HG03565 (cell line): Measurements from ENCODE around the gene CSTF2T.
A peak's percentile ranks its signal among the peaks of the same experiment; 100 is the strongest.

Experiments used
- ATAC-seq: cut with Tn5 transposase; IDR thresholded peaks from one replicate; pipeline ENCODE4 v1.9.1; 2021; ENCODE audit warnings: mild to moderate bottlenecking, moderate library complexity; ENCODE audit not compliant: unreplicated experiment

CSTF2T gene, protein sequence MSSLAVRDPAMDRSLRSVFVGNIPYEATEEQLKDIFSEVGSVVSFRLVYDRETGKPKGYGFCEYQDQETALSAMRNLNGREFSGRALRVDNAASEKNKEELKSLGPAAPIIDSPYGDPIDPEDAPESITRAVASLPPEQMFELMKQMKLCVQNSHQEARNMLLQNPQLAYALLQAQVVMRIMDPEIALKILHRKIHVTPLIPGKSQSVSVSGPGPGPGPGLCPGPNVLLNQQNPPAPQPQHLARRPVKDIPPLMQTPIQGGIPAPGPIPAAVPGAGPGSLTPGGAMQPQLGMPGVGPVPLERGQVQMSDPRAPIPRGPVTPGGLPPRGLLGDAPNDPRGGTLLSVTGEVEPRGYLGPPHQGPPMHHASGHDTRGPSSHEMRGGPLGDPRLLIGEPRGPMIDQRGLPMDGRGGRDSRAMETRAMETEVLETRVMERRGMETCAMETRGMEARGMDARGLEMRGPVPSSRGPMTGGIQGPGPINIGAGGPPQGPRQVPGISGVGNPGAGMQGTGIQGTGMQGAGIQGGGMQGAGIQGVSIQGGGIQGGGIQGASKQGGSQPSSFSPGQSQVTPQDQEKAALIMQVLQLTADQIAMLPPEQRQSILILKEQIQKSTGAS

DNA sequence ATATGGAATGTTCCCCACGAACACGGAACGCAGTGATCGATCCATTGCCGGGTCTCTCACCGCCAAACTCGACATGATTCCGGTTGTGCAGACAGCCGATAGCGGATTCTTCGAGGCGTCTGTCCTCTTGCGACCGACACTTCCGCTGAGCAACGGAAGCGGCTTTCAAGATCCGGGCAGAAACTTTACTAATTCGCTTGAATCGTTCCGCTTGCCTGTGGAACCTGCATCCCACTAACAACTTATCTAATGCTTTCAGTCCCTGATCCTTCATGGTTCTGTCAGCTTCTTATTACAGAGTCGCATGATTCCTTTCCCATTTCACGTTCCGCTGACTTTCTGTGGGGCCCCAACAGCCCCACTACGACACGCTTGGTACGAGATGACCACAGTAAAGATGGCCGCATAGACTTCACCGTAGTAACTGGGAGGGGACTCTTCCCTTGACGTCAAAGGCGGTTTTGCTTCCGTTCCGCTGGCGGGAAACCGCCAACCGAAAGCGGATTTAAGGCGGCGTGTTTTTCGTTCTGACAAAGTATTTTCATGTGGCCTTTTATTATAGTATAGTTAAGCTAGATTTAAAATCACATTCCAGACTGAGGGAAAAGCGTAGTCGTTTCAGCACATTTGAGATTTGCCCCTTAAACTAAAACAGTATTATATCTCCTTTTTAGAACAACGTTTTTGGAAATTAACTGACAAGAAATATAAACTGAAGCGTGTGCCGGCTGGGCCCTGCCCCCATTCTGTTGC is at the start of gene CSTF2T:
Gene CSTF2T, minus strand, starts transcription at position 121 of the 753 bp plus-strand sequence. Its CDS starts 46 bp downstream, at position 75.
- ATAC-seq: peak; percentile 95

DNA sequence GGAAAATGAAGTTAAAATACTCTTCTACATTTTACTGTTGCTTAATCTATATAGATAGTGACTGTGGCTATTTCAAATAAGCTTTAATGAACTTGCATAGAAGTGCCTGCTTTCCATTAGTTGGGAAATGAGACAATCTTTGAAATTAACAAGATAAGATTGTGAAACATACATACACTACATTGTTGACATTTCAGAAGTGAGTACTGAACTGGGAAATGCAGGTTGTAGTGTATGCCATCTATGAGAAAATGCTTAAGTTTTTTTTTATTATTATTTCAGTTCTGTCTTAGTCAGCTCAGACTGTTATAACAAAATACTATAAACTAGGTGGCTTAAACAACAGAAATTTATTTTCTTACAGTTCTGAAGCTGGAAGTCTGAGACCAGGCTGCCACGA is 49.6 kb upstream of the CSTF2T start:
- ATAC-seq: no peak

DNA sequence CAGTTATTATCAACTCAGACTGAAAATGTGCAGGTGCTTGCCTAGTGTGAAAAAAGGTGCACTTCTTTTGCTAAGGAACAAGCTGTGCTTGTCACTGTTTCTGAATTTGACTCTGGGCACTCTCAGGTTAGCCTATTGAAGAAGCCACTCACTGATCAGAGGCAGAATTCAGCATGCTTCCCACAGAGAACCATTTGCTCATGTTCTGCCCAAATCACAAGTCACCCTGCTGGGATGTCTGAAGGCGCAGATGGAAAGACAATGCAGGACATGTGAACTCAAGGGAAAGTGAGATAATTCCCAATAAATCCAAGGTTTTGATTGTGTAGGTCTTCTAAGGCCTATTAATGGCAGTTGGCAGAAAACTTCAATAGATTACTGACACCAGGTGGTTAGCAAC is 47.8 kb upstream of the CSTF2T start:
- ATAC-seq: no peak

DNA sequence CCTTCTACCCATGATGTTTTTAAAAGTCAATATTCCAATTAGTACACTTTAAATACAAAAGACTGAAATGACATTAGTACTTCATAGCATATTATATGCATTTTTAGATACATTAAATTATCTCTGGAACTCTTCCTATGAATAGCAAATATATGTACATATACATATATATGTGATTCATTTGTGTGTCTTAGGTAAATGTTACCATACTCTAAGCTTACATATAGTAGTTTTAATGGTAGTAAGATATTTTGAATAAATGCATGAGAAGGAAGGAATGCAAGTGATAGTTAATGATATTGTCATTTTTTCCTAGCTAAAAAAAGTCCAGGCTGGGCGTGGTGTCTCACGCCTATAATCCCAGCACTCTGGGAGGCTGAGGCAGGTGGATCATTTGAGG is 46.0 kb upstream of the CSTF2T start:
- no peak for ATAC-seq

DNA sequence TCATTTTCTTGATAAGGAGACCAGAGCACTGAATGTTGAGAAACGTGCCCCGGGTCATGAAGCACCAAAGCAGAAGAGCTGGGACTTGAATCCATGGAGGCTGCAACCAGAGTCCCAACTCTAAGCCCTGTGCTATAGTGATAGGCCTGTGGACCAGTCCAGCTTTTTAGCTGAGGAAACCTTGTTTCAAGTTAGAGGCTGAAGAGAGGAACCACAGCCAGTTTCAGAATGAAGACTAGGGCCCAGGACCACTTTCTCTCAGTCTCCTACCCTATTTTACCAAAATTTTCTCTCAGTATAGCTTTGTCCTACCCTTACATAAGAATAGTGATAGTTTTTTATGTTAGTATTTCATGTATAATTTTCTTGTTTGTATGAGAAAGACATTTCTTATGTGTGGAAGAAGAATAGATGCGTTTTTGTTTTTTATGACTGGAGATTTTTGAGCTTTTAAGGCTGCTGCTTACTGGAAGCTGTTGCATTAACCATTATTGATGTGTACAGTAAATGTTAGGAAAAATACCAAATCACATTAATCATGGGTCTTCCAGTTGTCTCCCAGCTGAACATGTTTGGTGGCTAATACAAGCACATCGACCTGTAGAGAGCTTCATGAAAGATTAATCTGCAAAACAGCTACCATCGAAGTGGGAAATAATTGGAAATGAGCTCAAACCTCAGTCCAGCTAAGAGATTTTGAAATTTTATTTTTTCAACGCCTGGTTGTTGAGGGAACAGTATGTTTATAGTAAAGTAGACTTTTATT is 45.0 kb upstream of the CSTF2T start:
- ATAC-seq: no peak

DNA sequence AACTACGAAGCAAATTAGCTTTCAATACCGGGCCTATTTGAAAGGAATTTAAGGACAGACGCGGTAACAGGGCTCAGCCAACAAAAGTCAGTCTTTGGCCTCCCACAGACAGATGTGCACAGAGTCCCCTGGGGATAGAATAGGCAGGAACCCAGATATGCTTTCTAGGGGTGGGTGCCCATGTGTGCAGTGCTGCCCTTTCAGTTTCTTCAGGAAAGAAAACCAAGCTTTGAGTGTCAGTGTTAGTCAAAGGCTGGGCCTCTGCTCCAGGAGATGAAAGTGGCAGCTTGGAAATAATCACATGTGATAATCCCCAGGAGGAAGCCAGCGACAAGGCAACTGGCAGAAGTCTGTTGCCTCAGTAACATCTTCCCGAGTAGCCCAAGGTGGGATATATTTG is 43.8 kb upstream of the CSTF2T start:
- ATAC-seq: peak; percentile 74

DNA sequence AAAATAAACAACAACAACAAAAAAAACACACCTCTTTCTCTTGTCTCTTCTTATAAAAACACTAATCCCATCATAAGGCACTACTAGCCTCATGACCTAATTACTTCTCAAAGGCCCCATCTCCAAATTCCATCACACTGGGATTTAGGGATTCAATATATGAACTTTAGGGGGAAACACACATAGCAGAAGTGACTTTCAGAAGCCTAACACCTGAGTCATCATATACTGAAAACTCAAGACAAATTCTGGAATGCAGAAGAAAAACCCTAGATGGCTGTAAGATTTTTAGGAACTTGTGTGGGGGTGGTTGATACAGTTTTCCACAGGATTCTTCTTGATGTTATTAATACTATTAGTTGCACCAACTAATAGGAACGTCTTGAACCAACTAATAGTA is 33.7 kb upstream of the CSTF2T start:
- ATAC-seq: no peak

DNA sequence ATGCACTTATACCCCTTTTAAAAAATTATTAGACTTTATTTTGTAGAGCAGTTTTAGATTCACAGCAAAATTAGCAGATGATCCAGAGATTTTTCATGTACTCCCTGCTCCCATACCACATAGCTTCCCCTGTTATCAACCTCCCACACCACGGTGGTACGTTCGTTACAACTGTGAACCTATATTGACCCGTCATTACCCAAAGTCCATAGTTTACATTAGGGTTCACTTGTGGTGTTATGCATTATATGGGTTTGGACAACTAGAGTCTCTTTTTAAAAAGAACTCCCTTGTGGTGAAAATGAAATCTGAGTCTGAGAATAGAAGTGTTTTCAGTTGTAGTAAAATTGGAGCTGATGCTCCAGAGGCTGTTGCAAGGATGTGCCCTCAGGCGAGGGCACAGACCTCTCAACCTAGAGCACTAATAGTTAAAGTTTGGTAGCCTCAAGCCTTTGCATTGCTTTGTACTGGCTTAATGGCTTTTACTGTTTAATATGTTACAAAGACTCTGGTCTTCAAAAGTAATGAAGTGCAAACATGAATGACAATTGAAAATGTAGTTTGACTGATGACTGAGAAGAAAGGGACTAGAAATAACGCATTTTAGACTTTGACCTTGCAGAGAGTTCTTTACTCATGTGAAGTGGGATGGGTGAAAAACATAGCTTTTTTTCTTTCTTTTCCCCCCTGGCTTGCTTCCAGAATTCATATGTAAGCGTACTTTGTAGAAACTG is 30.6 kb upstream of the CSTF2T start:
- ATAC-seq: no peak

DNA sequence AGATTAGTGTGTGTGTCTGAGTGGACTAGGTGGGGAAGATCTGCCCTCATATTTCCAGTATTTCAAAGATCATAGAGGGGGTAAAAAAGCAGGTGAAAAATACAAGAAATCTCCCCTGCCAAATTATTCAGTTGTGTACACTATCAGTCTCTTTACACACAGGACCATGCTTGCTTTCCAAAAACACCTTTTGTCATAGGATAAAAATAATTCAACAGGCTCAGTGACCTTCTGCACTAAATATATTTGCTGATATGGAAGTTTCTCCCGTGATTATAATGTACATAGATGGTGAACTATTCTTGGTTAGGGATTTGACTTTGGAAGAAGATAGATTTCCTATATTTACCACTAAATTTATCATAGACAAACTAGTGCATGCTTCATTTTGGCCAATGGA is 24.6 kb upstream of the CSTF2T start:
- ATAC-seq: no peak

DNA sequence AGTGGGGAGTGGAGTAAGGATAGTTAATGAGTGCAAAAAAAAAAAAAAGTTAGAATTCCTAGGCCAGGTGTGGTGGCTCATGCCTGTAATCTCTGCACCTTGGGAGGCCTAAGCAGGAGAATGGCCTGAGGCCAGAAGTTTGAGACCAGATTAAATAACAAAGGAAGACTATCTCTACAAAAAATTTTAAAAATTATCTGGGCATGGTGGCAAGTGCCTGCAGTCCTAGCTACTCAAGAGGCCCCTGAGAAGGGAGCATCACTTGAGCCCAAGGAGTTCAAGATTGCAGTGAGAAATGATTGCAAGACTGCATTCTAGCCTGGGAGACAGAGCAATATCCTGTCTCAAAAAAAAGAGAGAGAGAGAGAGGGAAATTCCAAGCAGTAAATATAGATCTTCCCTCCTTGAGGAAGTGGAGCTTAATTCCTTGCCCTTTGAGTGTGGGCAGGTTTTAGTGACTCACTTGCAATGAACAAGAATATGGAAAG is 19.5 kb upstream of the CSTF2T start:
- no peak for ATAC-seq

DNA sequence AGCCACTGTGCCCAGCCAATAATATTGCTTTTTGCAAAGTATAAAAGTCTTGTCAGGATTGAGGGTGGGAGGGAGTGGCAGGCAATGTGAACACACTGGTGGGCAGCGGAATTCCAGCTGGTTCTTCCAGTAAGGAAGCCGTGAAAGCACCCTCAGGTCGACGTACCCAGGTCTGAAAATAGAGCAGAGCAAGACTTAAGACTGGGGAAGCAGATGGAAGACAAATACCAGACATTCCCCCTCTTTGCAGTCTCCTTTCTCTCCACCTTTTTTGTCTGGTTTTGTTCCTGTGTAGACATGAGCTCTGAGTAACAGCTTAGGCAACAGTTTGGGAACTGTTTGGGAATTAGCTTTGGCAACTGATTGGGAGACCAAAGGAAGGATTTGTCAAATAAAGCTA is 17.6 kb upstream of the CSTF2T start:
- no peak for ATAC-seq

DNA sequence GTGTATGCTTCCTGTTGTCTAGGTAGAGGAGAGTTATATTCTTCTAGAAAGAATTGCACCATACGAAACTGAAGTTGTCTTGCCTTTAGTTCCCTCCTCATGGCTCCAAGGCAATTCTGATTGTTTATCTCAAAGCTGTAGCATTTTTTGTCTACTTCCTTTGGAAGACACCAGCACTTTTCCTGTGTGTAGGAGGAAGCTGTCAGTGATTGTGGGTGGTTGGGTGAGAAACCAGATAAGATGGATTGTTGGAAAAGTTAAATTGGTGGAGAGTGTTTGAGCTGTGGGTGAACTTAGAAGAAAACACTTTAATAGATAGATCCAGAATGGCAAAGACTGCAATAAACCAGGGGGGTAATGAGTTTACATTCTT is 12.1 kb upstream of the CSTF2T start:
- no peak for ATAC-seq

DNA sequence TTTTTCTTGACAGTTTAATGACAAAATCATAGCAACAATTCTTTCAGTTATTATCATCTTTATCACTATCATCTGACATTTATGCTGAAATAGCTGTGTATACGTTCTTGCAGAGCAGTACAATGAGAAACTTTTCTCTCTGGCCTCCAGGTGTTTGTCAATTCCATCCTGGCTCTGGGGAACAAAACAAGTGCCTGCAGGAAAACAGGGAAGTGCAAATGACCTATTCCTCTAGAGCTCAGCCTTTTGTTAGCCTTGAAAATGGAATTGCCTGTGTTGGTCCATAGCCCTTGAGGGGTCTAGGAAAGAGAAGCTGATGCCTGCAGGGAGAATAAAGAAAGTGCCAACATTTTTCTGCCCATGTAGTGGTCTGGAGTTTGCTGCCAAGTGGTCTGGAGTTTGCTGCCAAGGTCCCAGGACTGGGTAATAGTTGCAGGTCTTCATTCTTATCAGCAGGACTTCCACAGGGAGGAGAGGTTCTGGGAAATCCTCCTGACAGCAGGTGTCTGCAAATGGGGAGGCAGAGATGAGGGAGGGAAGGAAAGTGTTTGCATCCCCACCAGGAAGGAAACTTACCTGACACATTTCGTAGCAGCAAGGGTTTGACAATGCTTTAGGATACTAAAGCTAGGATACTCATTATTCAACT is 10.1 kb upstream of the CSTF2T start:
- no peak for ATAC-seq

DNA sequence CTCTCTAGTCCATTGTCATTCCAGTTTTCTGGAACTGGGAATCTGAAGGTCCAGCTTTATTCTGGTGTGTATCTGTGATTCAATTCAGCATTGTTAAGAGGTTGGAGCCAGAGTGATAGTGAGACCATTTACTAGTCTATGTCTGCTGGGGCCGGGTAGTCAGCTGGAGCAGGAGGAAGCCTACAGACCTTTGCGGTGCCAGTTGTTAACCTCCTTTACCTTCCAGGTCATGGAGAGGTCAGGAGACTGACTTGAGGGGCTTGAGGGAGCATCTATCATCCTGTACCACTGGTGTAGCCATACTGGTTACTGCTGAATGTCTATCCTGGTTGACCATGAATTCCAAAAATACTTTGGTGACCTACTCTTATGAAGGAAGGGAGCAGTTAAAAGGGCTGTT is 9.2 kb upstream of the CSTF2T start:
- ATAC-seq: no peak

DNA sequence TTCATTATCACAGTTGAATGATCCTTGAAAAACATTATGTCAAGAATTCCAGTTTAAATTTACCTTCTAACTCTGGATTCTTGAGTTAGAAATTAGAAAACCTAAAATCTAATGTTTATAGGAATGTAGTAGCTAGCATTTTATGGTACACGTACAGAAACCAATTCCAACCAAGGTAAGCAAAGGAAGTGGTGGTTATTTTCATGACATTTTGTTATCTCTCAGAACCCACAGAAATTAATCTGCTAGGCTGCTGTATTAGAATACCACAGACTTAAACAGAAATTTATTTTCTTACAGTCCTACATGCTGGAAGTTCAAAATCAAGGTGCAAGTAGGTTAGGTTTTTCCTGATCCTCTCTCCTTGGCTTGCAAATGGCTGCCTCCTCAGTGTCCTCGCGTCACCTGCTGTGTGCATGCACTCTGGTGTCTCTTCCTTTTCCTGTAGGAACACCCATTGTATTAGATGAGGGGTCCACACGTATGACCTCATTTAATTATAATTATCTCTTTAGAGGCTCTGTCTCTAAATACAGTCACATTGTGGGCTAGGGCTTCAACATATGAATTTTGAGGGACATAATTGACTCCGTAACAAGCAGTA is 8.5 kb upstream of the CSTF2T start:
- ATAC-seq: no peak

DNA sequence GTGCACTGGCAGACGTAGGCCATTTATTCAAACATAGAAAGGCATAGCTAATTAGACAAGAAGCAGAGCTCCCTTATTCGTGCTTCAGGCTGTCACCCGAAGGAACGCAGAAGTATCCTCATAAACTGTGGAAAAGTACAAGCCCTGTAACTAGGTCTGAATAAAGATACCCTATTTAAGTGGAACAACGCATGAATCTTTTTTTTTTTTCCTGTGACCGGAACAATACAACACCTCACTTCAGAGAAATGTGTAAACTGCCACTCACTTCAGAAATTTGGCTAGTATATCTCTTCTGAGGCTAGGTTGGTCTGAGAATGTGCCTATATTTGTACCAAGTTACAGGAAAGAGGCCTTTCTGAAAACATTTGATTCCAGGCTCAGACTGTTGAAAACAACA is 8.0 kb upstream of the CSTF2T start:
- no peak for ATAC-seq

DNA sequence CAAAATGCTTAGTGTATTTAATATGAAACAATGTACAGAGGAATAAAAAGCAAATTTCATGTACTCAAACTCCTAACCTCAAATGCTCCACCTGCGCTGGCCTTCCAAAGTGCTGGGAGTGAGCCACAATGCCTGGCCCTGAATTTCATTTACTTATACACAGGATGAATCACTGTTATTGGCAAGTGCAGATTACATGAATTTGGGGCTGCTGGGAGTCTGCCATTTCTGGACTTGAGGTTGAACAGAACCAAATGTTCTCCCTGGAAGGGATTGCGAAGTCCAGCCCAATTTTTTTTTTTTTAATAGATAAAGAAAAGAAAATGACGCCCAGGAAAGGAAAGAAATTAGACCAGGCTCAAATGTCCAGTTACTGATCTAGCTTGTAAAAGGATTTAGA is 6.8 kb upstream of the CSTF2T start:
- no peak for ATAC-seq

DNA sequence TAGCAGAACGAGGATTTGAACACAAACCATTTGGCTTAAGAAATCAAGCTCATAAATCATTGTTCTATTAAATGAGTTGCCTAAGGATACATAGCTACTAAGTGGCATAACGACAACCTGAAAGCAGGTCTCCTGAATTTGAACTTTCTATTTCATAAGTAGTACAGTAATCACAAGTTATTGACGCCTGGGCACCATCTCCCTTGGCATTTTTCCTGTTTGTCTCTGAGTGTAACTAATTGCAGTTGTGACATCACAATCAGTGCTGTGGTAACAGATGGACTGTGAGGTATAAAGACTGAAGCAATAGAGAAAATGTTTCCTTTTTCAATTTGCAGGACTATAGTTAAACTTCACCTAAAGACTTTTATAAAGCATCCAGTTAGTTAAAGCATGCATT is 6.4 kb upstream of the CSTF2T start:
- ATAC-seq: no peak

DNA sequence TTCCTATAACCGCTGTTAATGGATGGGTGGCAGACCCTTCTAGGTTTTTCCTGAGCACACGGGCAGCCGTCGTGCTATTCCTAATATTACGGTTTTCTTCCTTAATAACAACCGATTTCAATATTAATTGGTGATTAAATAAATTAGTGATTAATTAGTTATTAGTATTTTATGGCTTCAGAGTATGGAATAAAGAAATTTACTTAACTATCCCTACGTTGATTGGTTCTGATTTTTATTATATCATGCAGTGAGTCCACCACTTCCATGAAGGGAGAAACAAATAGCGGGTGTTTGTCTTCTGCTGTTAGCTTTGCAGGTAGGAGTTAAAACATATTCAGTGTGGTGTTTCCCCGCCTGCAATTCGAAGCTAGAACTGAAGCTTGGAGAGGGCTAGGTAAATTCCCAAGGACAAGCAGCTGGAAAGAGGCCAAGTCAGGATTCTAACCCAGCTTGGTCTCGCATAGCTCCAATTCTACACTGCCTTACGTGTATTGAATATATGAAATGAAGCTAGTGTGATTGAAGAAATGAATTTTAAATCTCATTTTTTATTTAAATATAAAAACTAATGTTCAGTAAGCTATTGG is 928 bp upstream of the CSTF2T start:
- no peak for ATAC-seq
